ENCODE data around the gene FH.

Gene FH

DNA sequence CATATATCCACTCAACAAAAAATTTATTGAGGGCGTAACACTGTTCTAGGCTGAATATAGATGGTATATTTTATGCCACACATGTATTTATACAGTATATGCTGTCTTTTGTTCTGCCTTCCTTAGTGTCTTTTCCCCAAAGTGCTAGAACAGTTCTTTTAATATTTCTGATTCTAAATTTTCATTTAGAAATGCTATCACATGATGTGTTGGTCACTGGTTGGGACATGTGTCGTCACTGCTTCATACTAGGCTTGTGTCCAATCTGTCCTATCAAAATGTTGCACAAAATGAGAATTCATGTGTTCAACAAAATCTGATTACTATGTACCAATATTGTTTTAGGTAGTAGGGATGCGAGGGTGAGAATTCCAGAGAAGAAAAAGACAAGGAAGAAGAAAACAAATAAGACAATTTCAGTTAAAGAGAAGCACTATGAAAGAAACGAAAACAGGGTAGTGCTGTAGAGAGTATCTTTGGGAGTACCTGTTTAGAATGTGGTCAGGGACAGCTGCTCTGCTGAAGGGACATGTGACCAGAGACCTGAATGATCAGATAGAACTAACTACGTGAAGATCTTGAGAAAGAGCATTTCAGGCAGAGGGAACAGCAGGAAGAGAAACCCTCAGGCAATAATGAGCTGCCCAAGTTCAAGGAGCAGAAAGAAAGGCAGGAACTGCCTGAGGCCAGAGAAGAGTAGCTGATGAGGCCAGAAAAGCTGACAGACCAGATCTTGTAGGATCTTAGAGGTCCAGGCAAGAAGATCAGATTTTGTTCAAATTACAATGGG lies 14.0 kb upstream of the FH start:
- FAIRE-seq: no peak
- no peak for DNase-seq (ENCODE audit: insufficient read length, low spot score)
- TF ChIP-seq POLR2A (IDR thresholded peaks at IDR 0.05; ENCODE audit: low read depth, low read length): no peak

DNA sequence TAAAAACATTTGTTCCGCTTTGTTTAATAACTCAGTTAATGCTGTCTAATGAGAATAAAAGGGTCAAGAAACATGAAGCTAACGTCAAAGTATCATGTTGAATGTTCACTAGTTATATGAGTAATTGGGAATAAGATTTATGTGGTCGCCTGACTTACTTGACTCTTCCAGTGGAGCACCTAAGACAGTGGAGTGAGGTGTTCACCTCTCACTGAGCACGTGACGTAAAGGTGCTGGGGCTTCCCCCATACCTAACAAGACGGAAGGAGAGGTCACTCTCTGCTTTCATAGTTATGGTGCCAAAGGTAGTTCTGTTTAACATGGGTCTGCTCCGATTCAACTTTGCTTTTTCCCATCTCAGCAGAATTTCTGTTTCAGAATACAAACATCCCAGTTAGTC lies 13.3 kb upstream of the FH start:
- FAIRE-seq: peak; percentile 57
- DNase-seq (ENCODE audit: insufficient read length, low spot score): no peak
- no peak for TF ChIP-seq POLR2A (IDR thresholded peaks at IDR 0.05; ENCODE audit: low read depth, low read length)

DNA sequence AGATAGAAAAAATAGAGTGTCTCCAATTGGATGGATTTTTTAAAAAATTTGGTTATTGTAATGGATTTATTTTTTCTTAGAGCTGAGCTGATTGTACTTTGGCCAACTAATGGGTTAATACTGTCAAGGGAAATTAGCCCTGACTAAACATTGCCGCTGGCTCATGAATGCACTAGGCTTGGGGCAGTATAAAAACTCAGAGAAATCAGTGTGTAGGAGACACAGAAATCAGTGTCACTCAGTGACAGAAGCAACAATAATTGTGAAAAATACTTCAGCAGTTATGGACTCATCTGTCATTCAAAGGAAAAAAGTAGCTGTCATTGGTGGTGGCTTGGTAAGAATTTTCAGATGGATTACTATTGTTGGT lies 12.6 kb upstream of the FH start, which contains the start of gene KMO:
Gene KMO, plus strand, starts transcription at position 217 of the 370 bp plus-strand sequence. Its CDS starts 67 bp downstream, at position 284.
- DNase-seq (ENCODE audit: insufficient read length, low spot score) (no peak), FAIRE-seq (no peak)
- no peak for TF ChIP-seq POLR2A (IDR thresholded peaks at IDR 0.05; ENCODE audit: low read depth, low read length)

DNA sequence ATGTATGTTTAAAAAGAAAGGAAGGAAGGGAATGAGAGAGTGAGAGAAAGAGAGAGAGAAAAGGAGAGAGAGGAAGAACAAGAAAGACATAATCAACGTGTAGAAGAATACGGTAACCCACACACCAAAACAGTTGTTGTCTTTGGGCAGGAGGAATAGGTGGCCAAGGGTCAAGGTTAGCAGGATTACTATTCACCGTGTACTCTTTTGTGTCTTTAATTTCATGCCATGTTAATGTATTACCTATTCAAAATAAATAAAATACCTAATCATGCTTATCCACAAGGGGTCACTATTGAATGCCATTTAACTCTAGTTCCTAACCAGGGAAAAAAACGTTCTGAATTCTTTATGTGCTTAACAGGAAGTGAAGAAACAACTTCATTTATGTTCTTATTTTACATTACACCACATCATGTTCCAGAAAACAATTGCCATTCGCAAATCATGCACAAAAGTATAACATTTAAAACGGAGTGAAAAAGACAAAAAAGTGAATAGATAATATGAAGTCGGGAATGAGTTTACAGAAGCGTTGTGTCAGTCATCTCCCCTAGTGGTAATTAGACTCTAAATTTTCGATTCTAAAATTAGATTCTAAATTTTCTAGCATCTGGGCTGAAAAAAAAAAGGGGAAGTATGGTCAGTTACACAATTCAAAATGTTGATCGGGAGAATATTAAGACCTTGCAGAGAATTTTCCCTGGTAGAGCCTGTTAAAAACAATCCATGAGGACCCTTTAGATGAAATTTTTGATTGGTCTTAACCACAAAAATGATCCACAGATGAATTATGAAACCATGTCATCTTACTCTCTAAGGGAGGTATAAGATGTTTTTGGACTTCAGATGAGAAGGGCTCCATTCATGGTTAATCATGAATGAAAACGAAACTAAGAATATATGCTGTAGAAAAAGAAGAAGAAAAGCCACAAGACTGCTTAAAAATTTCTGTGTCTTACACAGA lies 11.9 kb upstream of the FH start:
- peak; percentile 50 for FAIRE-seq
- peak; percentile 4 for DNase-seq (ENCODE audit: insufficient read length, low spot score)
- no peak for TF ChIP-seq POLR2A (IDR thresholded peaks at IDR 0.05; ENCODE audit: low read depth, low read length)

DNA sequence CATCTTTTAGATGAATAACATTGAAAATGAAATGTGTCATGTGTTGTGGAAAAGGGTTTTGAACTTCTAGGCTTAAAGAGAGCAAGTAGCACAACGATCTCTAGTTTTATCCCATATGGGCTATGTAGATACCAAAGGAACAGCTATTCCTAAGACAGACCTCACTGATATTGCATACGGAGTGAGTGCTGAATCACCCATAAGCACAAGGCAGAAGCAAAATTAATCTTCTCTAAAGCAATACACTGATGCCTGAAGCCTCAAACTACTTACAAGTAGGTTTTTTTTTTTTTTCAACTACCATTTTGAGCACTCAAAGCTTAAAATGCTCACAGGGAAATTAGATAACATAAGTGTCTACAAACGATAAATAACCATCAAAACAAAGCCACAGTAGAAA lies 7.6 kb upstream of the FH start:
- TF ChIP-seq POLR2A (IDR thresholded peaks at IDR 0.05; ENCODE audit: low read depth, low read length): no peak
- FAIRE-seq (no peak), DNase-seq (ENCODE audit: insufficient read length, low spot score) (no peak)

DNA sequence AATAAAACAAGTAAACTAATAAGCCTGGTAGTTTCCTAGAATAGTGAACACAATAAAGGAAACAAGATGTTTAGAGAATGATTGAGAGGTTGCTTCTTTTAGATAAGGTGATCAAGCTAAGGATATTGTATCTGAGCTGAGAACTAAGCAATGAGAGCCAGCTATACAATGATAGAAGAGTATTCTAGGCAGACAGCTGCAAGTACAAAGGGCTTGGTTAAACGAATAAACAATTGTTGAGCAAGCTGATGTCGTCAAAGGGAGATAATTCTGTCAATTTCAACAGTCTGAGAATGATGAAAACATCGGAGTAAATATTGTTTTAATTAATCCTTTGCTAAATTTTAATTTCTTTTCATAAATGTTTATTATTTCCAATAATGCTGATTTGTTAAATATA lies 5.5 kb upstream of the FH start:
- TF ChIP-seq POLR2A (IDR thresholded peaks at IDR 0.05; ENCODE audit: low read depth, low read length): no peak
- FAIRE-seq (no peak), DNase-seq (ENCODE audit: insufficient read length, low spot score) (no peak)

DNA sequence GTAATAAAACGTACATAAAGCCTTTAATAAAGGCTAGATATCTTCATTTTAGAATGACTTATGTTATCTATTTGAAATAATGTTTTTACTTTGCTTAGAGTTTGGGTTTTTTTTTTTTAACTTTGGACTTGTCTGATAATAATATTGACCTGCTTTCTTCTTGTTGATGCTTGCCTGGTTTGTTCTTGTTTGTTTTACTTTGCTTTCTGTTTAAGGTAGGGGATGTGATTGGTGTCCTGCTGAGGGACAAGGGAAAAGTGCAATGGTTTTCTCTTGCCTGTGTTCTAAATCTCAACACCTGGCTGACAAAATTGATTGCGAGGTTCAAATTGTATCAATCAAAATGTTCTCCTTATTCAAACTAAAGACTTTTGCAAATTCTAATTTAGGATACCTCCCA lies 2.2 kb upstream of the FH start:
- no peak for TF ChIP-seq POLR2A (IDR thresholded peaks at IDR 0.05; ENCODE audit: low read depth, low read length)
- FAIRE-seq (no peak), DNase-seq (ENCODE audit: insufficient read length, low spot score) (no peak)

DNA sequence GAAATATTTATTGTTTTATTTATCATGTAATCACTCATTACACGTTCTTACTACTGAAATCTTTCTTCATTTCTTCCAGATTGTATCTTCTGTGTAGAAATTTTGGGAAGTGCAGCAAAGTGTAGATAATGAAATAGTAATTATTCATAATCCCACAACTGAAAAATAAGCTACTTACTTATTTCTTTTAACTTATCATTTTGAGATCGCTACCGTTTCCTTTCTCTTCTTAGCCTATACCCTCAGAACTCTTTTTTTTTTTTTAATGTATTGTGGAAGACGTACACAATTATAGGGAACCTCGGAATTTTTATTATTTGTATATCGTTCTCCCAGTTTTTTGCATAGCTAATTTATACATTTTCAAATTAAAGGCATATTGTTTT lies 518 bp upstream of the FH start:
- TF ChIP-seq POLR2A (IDR thresholded peaks at IDR 0.05; ENCODE audit: low read depth, low read length): no peak
- DNase-seq (ENCODE audit: insufficient read length, low spot score) (no peak), FAIRE-seq (no peak)

DNA sequence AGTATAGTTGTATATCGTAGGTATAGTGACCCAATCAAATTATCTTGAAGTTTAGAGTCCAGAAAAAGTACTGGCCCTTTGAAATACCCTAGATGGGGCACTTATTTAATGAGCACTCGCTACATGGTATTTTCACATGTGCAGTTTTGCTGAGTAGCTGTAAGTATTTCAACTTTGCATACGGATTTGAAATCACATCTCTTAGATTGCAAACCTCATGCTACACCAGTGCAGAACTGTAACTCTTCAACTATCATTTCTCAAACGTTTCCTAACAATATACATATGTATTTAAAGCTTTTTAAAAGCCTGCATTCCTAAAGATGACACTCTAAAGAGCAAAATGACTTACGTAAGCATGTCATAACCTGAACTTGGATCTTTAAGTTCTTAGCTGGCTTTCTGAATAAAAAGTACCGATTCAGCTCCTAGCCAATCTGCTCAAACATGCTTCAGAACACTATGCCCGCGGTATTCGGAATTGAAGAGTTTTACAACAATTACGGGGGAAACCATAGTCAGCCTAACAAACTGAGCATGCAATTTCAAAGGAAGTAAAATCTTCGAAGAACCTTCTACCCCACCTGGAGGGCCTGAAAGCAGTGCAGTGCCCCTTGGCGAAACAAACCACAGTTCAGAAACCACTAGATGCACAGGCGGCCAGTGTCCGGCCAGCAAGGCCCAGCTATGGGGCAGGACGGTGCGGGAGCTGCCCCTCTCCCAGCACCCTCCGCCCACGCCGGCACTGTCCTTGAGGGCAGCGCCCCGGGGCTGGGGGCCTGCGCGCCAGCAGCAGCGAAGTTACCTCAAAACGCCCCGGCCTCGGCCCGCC lies 863 bp downstream of the FH start:
- FAIRE-seq (peak; percentile 20), DNase-seq (ENCODE audit: insufficient read length, low spot score) (no peak)
- no peak for TF ChIP-seq POLR2A (IDR thresholded peaks at IDR 0.05; ENCODE audit: low read depth, low read length)

DNA sequence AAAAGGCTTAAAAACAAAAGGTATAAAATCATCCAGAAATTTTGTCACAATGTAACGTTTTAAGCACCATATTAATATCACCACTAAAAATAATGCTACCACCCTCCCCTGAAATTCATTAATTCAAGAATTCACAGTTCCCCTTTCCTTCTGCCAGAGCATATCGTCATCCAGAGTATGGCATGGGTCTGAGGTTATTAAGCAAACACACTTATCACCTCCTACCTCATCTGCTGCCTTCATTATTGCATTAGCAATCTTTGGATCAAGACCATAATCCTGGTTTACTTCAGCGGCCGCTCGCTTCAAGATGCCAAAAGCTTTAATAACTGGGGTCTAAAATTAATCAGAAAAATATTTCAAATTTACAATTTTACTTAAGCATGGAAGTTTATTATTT lies 6.2 kb downstream of the FH start:
- DNase-seq (ENCODE audit: insufficient read length, low spot score) (no peak), FAIRE-seq (no peak)

DNA sequence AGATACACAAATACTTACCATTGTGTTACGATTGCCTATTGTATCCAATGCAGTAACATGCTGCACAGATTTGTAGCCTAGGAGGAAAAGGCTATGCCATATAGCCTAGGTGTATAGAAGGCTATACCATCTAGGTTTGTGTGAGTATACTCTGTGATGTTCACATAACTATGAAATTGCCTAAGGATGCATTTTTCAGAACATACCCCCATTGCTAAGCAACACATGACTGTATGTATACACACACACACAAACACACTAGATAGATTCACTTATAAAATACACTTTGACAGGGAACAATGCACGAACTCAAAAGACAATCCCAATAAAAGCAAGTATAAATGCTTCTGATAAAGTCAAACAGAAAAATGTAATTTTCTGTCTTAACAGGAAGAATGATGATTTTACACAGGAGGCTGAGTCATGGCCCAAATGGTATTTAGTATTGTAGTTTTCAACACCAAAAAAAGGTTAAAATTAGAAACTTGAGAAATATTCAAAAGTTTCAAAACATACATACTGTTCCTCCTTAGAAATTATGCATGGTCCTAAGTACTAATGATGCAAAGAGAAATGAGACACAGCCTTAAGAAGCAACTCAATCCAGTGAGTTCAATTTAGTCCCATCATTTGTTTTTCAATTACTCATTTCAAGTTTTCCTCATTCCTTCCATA lies 12.2 kb downstream of the FH start:
- no peak for TF ChIP-seq POLR2A (IDR thresholded peaks at IDR 0.05; ENCODE audit: low read depth, low read length)
- DNase-seq (ENCODE audit: insufficient read length, low spot score) (no peak), FAIRE-seq (no peak)

More for the DNA sequence above, 6.2 kb downstream of the FH start:
- TF ChIP-seq POLR2A (IDR thresholded peaks at IDR 0.05; ENCODE audit: low read depth, low read length): no peak

DNA sequence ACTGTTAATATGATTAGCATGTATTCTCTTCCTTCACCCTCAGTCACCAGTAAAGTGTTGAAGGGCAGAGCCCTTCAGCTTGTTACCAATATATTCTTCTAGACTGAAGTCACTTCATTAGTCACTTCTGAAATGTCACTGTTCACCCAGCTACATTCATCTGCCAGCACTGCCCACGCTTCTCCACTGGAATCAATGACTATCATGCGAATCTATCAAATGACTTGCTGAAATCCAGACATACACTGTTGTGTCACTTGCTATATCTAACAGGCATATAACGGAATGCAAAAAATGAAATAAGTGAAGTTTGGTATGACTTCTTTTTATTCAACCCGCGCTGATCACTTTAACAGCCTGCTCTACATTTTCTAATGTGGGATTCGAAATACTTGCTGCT lies 16.1 kb downstream of the FH start:
- TF ChIP-seq POLR2A (IDR thresholded peaks at IDR 0.05; ENCODE audit: low read depth, low read length): no peak
- no peak for FAIRE-seq
- DNase-seq (ENCODE audit: insufficient read length, low spot score): no peak

DNA sequence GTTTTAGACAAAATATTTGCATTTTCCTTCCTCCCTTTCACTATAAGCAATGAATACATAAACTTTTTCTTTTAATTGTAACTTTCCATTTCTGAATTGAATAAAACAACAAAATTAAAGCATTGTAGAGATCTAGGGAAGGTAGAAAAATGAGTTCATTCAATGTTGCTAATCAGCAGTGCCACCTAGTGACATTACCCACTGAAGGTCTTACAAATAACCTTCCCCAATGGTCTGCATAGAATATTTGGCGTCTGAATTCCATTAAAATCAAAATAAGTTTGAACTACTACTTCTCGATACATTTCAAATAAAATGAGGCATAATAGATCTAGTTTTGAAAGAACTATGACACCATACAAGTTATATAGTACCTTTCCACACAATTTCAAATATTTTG lies 19.6 kb downstream of the FH start:
- no peak for TF ChIP-seq POLR2A (IDR thresholded peaks at IDR 0.05; ENCODE audit: low read depth, low read length)
- DNase-seq (ENCODE audit: insufficient read length, low spot score) (no peak), FAIRE-seq (no peak)

All from H54 (cell line).